Right lobe of liver (tissue), 4 donors: ENCODE measurements around the gene FIBIN.

ENCODE experiments used
- CTCF ChIP-seq, 4 donors: fragments of 200-600 bp in 3 of 4; fragments of 450-650 bp in 1 of 4; IDR thresholded peaks; one replicate each; pipeline versions ENCODE4 v1.5.1 to v1.8.0; 2016 to 2022; ENCODE audit warnings: antibody characterized with exemption in 4 of 4, mild to moderate bottlenecking in 2 of 4
- POLR2A ChIP-seq: fragments of 450-650 bp; IDR thresholded peaks from one replicate; pipeline ENCODE4 v1.6.1; 2017; ENCODE audit warnings: antibody characterized with exemption, mild to moderate bottlenecking
- donor health status: DM: no; HTN: no; CAD: no.
- donor health status: DM: no; HTN: no; CAD: no.
- donor health status: DM: no; HTN: yes; CAD: no.

DNA sequence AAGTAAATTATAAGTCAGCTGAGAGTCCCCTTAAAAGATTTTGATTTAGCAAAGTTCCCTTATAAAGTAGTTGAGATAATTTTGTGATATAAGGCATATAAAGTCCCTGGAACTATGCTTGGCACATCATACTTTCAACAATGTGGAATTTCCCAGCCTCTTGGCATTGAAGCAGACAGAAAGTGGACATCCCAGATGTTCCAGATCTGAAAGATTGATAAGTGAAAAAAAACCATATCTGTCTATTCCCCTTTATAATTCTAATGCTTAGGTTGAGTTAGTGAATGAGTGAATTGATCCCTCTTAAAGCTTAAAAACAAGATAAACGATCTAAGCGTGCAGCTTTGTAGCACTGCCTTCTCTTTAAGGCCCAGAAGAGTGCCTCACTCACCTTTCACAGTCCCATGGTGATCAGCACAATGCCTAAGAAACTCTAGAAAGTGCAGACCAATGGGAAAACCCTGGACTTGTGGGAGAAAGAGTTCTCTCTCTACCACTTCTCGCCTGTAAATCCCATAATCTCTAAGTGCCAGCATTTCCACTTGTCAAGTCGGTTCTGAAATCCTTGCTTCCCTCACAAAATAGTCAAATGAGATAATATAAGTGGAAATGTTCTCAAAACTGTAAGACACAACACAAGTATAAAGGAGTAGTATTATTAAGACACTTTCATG, 17.8 kb downstream of the FIBIN start:
- TF ChIP-seq POLR2A, result no peak
- TF ChIP-seq CTCF (IDR thresholded peaks at IDR 0.05), result no peak
